CD4-positive, alpha-beta T cell (primary cell): ENCODE measurements around the gene BRINP2. TPM values are rescaled to one million over a fixed set of nuclear protein-coding genes. Genes with fewer than 3 reads are reported as not detected.

Experiments used
- ATAC-seq: fragments of 200-7000 bp; cut with Tn5 transposase; one replicate; pipeline ENCODE4 v1.10.0; 2022; ENCODE audit warnings: mild to moderate bottlenecking; ENCODE audit not compliant: poor library complexity
- CTCF ChIA-PET: fragments of 350-600 bp; sonication (Branson Sonifier 250); formaldehyde crosslinking; loops from one replicate; lab custom pipeline; 2021; ENCODE audit warnings: antibody characterized with exemption, inconsistent platforms; lab: Charles Lee
- POLR2A ChIA-PET: fragments of 350-600 bp; sonication (Branson Sonifier 250); formaldehyde crosslinking; loops from one replicate; lab custom pipeline; 2021; ENCODE audit warnings: antibody characterized with exemption, inconsistent platforms; lab: Charles Lee
- DNase-seq, 14 experiments: peaks; one replicate each; pipeline ENCODE4 v3.0.0-alpha.2; 2013 to 2020; ENCODE audit warnings: mixed read lengths in 2 of 14
- H3K27ac ChIP-seq, 2 donors: one replicate each; pipeline versions ENCODE4 v1.5.1 to v1.7.0; 2013; ENCODE audit warnings: low read length in 2 of 2, low read depth in 1 of 2, mild to moderate bottlenecking in 1 of 2
- H3K27me3 ChIP-seq, 2 experiments: 1 replicate in 1 of 2; 2 replicates in 1 of 2; pipeline versions ENCODE4 v1.6.1 to v1.7.0; 2013; ENCODE audit warnings: low read length in 2 of 2, control low read depth in 1 of 2, mild to moderate bottlenecking in 1 of 2, moderate library complexity in 1 of 2; ENCODE audit not compliant: insufficient read depth in 2 of 2, control insufficient read depth in 1 of 2
- H3K36me3 ChIP-seq: one replicate; pipeline ENCODE4 v1.6.1; 2013; ENCODE audit warnings: low read length, control low read depth; ENCODE audit not compliant: insufficient read depth
- H3K4me1 ChIP-seq: one replicate; pipeline ENCODE4 v1.6.1; 2013; ENCODE audit warnings: low read length, control low read depth; ENCODE audit not compliant: insufficient read depth
- H3K4me3 ChIP-seq: one replicate; pipeline ENCODE4 v1.5.1; 2013; ENCODE audit warnings: mild to moderate bottlenecking, low read length, moderate library complexity
- H3K9me3 ChIP-seq, 2 experiments: 1 replicate in 1 of 2; 2 replicates in 1 of 2; pipeline versions ENCODE4 v1.6.1 to v1.7.0; 2013; ENCODE audit warnings: low read length in 2 of 2, mild to moderate bottlenecking in 2 of 2, control low read depth in 1 of 2, moderate library complexity in 1 of 2; ENCODE audit not compliant: control insufficient read depth in 1 of 2, insufficient read depth in 1 of 2
- H3K27ac Mint-ChIP-seq: one replicate; pipeline ENCODE4 v1.8.0; 2020; ENCODE audit warnings: mixed read lengths
- H3K27me3 Mint-ChIP-seq: one replicate; pipeline ENCODE4 v1.8.0; 2021; ENCODE audit warnings: mixed read lengths
- H3K36me3 Mint-ChIP-seq: one replicate; pipeline ENCODE4 v1.8.0; 2021; ENCODE audit warnings: low read depth, mixed read lengths
- H3K4me1 Mint-ChIP-seq: one replicate; pipeline ENCODE4 v1.8.0; 2021; ENCODE audit warnings: low read depth, mixed read lengths
- H3K4me3 Mint-ChIP-seq: one replicate; pipeline ENCODE4 v1.8.0; 2020; ENCODE audit warnings: mild to moderate bottlenecking, mixed read lengths
- H3K9me3 Mint-ChIP-seq: one replicate; pipeline ENCODE4 v1.8.0; 2020; ENCODE audit warnings: mixed read lengths
- intact Hi-C, 2 experiments: fragments of 100-400 bp; cut with DNase I in 1 of 2; cut with micrococcal nuclease in 1 of 2; formaldehyde crosslinking; loops; one replicate each; pipeline versions ENCODE4 v1.15.1 to v1.9.0; 2023 to 2025; cut with DNase I, micrococcal nuclease
- total RNA-seq, 174 experiments: library from RNA in 2 of 174; stranded (reverse) in 2 of 174; gene quantifications; one replicate each; pipeline ENCODE4 v1.2.3 and lab custom pipeline; 2021 to 2026
- TF ChIP-seq, protein P1 (sequence below): fragments of 200-600 bp; IDR thresholded peaks from one replicate; pipeline ENCODE4 v1.8.0; 2022; ENCODE audit warnings: antibody characterized with exemption, mild to moderate bottlenecking

BRINP2 gene
- total RNA-seq, 2 experiments from 2014 or later, result not detected

DNA sequence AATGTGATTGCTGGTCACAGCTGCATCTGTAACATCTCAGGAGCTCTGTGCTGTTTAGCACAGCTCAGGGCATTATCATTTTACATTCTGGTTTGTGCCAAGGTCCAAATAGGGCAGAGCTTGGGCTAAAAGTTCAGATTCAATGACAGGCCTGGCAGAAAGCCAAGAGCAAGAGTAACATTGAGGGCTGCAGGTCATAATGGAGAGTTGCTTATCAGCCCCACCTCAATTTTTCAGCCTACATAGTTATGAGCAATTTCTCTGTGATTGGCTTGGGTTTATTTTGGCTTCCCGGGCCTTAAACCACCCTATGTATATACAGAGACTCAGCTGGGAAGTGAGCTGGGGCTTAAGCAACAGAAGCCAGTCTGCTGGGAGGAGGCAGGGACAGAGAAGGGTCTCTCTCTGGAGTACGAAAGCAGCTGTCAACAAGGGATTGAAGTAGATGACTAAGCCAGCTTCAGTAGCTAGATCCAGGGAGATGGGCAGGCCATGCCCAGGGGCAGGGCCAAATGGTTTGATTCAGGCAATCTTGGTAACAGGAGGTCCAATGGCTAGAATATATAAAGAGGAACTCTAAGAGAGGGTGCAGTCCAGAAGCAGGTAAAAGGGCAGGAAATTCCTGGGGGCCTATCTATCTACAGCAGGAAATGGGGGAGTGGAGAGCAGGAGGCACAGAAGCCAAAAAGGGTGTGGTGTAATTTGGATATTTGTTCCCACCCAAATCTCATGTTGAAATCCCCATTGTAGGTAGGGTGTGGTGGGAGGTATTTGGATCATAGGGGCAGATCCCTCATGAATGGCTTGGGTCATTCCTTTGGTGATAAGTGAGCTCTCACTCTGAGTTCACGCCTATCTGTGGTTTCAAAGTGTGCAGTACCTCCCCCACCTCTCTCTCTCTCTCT, 49.0 kb downstream of the BRINP2 start:
- intact Hi-C loops, result no loop called here
- ChIA-PET POLR2A (no interaction called here), CTCF (no interaction called here)
- H3K4me3 Mint-ChIP-seq, result no peak overlapping the region
- TF ChIP-seq, protein P1, sequence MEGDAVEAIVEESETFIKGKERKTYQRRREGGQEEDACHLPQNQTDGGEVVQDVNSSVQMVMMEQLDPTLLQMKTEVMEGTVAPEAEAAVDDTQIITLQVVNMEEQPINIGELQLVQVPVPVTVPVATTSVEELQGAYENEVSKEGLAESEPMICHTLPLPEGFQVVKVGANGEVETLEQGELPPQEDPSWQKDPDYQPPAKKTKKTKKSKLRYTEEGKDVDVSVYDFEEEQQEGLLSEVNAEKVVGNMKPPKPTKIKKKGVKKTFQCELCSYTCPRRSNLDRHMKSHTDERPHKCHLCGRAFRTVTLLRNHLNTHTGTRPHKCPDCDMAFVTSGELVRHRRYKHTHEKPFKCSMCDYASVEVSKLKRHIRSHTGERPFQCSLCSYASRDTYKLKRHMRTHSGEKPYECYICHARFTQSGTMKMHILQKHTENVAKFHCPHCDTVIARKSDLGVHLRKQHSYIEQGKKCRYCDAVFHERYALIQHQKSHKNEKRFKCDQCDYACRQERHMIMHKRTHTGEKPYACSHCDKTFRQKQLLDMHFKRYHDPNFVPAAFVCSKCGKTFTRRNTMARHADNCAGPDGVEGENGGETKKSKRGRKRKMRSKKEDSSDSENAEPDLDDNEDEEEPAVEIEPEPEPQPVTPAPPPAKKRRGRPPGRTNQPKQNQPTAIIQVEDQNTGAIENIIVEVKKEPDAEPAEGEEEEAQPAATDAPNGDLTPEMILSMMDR, result no peak
- DNase-seq, result no peak
- ATAC-seq, result no peak
- no peaks in the 10 kb centered on the region for H3K36me3 ChIP-seq
- no peaks in the 10 kb centered on the region for H3K36me3 Mint-ChIP-seq
- H3K27me3 ChIP-seq, result no peaks in the 10 kb centered on the region
- no peak overlapping the region for H3K4me3 ChIP-seq
- H3K27me3 Mint-ChIP-seq, result no peaks in the 10 kb centered on the region
- peaks cover 0 to 14% of the 10 kb centered on the region in 2 experiments for H3K9me3 ChIP-seq
- H3K27ac Mint-ChIP-seq, result no peak overlapping the region
- no peaks in the 10 kb centered on the region for H3K4me1 ChIP-seq
- no peaks in the 10 kb centered on the region for H3K4me1 Mint-ChIP-seq
- peaks cover 13% of the 10 kb centered on the region for H3K9me3 Mint-ChIP-seq
- no peak overlapping the region for H3K27ac ChIP-seq

DNA sequence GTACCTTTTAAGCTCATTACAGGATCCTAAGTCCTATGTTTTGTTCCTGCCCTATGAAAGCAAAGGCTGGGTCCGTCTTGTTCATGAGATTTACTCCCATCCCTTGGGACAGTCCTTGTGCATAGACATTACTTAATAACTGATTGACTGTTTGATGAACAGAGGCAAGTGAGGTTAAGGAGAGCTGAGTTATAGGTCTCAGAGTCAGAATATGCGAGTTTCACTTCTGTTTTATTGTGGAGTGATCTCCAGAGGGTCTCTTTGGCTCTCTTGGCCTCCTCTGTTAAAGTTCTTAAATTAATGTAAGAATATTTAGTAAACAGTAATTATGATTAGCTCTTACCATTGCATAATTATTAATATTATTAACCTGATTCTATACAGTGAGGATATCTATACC, 52.6 kb downstream of the BRINP2 start:
- Histone ChIP-seq H3K27me3 (no peaks in the 10 kb centered on the region), H3K27ac (no peak overlapping the region), H3K36me3 (no peaks in the 10 kb centered on the region), H3K4me1 (no peaks in the 10 kb centered on the region), H3K9me3 (peaks cover 3% of the 10 kb centered on the region in 2 experiments), H3K4me3 (no peak overlapping the region)
- no peaks in the 10 kb centered on the region for H3K4me1 Mint-ChIP-seq
- DNase-seq (no peak), ATAC-seq (no peak)
- ChIA-PET POLR2A (no interaction called here), CTCF (no interaction called here)
- no peak overlapping the region for H3K4me3 Mint-ChIP-seq
- no peaks in the 10 kb centered on the region for H3K9me3 Mint-ChIP-seq
- TF ChIP-seq, protein P1, result no peak
- H3K36me3 Mint-ChIP-seq, result no peaks in the 10 kb centered on the region
- H3K27me3 Mint-ChIP-seq, result no peaks in the 10 kb centered on the region
- intact Hi-C loops, result no loop called here
- H3K27ac Mint-ChIP-seq, result no peak overlapping the region

DNA sequence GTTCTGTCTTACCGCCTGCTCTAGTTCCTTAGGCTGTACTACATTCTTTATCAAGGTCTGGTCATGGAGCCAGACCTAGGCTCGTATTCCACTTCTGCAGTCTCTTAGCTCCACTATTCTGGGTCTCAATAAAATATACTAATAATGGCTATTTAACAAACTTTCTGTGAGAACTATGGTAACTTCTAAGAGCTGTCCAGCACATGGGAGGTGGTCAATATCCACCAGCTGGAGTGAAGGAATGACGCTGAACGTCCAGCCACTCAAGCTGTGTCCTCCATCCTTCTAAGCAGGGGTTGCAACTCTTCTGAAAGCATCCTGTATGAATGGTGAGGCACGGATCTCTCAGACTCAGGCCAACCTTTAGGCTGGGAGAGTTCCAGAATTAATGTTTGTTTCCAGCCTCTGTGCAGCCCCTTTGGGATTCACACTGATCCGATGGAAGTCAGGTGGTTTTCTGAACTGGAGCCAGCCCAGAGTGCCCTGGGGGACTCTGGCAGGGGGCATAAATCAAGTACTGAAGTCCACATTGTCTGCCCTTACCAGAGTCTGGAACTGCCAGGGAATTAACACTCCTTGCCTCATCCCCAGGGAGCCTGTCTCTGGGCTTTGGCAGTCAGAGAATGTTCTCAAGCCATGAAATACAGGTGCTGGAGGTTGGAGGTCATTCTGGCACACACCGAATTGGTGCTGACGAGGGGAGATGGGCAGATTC, 57.4 kb downstream of the BRINP2 start:
- Histone ChIP-seq H3K9me3 (peaks cover 0 to 16% of the 10 kb centered on the region in 2 experiments), H3K4me3 (no peak overlapping the region), H3K27me3 (no peaks in the 10 kb centered on the region), H3K36me3 (no peaks in the 10 kb centered on the region), H3K4me1 (no peaks in the 10 kb centered on the region), H3K27ac (no peak overlapping the region)
- Mint-ChIP-seq H3K9me3 (no peaks in the 10 kb centered on the region), H3K4me1 (no peaks in the 10 kb centered on the region), H3K27me3 (no peaks in the 10 kb centered on the region), H3K36me3 (no peaks in the 10 kb centered on the region), H3K27ac (no peak overlapping the region), H3K4me3 (no peak overlapping the region)
- no peak for DNase-seq
- TF ChIP-seq, protein P1, result no peak
- POLR2A ChIA-PET, result no interaction called here
- intact Hi-C loops, result no loop called here
- CTCF ChIA-PET, result no interaction called here
- no peak for ATAC-seq
